MCF 10A (cell line): ENCODE measurements around the gene CD300LB. TPM values are rescaled to one million over a fixed set of nuclear protein-coding genes. Genes with fewer than 3 reads are reported as not detected.

ENCODE experiments used
- BruUV-seq: library from RNA; stranded (reverse); fragments of 400-500 nt; replicated peaks from 2 replicates; lab custom pipeline; 2021; lab: Mats Ljungman, UMichigan
- CTCF ChIA-PET: fragments of 300-600 bp; sonication (Branson Sonifier 250); formaldehyde crosslinking; extraction: SDS; loops from one replicate; lab custom pipeline; 2021; ENCODE audit warnings: antibody characterized with exemption, inconsistent platforms; lab: Yijun Ruan, JAX
- POLR2A ChIA-PET: fragments of 300-600, 350-650 bp; sonication (Branson Sonifier 250); formaldehyde crosslinking; extraction: SDS; loops from one replicate; lab custom pipeline; 2020; ENCODE audit warnings: antibody characterized with exemption, inconsistent platforms; lab: Yijun Ruan, JAX
- DNase-seq: peaks from one replicate; pipeline ENCODE4 v3.0.0-alpha.2; 2018; ENCODE audit not compliant: unreplicated experiment
- H3K27ac Mint-ChIP-seq: one replicate; pipeline ENCODE4 v1.8.0; 2022; ENCODE audit warnings: mild to moderate bottlenecking, low read depth, mixed read lengths; ENCODE audit not compliant: unreplicated experiment
- H3K27me3 Mint-ChIP-seq: one replicate; pipeline ENCODE4 v1.8.0; 2022; ENCODE audit warnings: mixed read lengths; ENCODE audit not compliant: insufficient read depth, unreplicated experiment
- H3K36me3 Mint-ChIP-seq: one replicate; pipeline ENCODE4 v1.8.0; 2022; ENCODE audit warnings: mild to moderate bottlenecking, moderate library complexity, mixed read lengths; ENCODE audit not compliant: insufficient read depth, unreplicated experiment
- H3K4me1 Mint-ChIP-seq: one replicate; pipeline ENCODE4 v1.8.0; 2022; ENCODE audit warnings: mixed read lengths; ENCODE audit not compliant: insufficient read depth, unreplicated experiment
- H3K4me3 Mint-ChIP-seq: one replicate; pipeline ENCODE4 v1.8.0; 2022; ENCODE audit warnings: mild to moderate bottlenecking, moderate library complexity, mixed read lengths; ENCODE audit not compliant: unreplicated experiment
- H3K9me3 Mint-ChIP-seq: one replicate; pipeline ENCODE4 v1.8.0; 2022; ENCODE audit warnings: mixed read lengths; ENCODE audit not compliant: unreplicated experiment
- intact Hi-C: fragments of 100-400 bp; cut with micrococcal nuclease; formaldehyde crosslinking; loops from 2 replicates; pipeline ENCODE4 v1.14.1; 2022
- total RNA-seq: library from RNA; stranded (reverse); gene quantifications from 2 replicates; pipeline ENCODE4 v1.2.3, GENCODE V29; 2022
- TF ChIP-seq, protein P1 (sequence below): fragments of 200-600 bp; IDR thresholded peaks from one replicate; pipeline ENCODE4 v1.8.0; 2022; ENCODE audit warnings: antibody characterized with exemption, mild to moderate bottlenecking; ENCODE audit not compliant: unreplicated experiment

Gene CD300LB
- total RNA-seq, 1 experiment from 2014 or later: not detected

DNA sequence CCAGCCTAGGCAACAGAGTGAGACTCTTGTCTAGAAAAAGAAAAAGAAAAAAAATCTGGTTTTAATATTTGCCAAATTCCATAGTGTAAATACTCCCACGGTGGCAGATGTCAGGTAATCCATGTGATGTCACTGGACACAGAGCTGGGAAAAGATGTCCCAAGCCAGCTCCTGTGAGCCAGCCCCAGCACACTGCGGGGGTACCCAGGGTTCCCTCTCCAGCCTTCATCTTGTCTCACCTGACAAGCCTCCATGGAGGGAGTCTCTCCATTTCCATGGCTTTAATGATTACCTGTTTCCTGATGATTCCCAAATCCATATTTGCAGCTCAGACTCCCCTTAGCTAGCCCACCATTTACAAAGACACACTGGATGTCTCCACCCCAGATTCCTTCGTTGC is 4.6 kb downstream of the CD300LB start:
- intact Hi-C loops: no loop called here
- Mint-ChIP-seq H3K4me3 (no peak overlapping the region), H3K36me3 (peaks cover 4% of the 10 kb centered on the region), H3K27me3 (peaks cover 82% of the 10 kb centered on the region), H3K27ac (no peak overlapping the region), H3K9me3 (no peaks in the 10 kb centered on the region), H3K4me1 (no peaks in the 10 kb centered on the region)
- POLR2A ChIA-PET: interaction anchor here (0.9 kb wide), 1 partner anchor 8 kb away, joined by 3 read pairs; no protein-coding TSS in a partner anchor
- BruUV-seq: no TSS peak
- TF ChIP-seq, protein P1, sequence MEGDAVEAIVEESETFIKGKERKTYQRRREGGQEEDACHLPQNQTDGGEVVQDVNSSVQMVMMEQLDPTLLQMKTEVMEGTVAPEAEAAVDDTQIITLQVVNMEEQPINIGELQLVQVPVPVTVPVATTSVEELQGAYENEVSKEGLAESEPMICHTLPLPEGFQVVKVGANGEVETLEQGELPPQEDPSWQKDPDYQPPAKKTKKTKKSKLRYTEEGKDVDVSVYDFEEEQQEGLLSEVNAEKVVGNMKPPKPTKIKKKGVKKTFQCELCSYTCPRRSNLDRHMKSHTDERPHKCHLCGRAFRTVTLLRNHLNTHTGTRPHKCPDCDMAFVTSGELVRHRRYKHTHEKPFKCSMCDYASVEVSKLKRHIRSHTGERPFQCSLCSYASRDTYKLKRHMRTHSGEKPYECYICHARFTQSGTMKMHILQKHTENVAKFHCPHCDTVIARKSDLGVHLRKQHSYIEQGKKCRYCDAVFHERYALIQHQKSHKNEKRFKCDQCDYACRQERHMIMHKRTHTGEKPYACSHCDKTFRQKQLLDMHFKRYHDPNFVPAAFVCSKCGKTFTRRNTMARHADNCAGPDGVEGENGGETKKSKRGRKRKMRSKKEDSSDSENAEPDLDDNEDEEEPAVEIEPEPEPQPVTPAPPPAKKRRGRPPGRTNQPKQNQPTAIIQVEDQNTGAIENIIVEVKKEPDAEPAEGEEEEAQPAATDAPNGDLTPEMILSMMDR: no peak
- DNase-seq: no peak
- CTCF ChIA-PET: interaction anchor here (0.7 kb wide), 3 partner anchors 25 to 225 kb away, joined by 3 to 4 read pairs (median 3); no protein-coding TSS in a partner anchor

DNA sequence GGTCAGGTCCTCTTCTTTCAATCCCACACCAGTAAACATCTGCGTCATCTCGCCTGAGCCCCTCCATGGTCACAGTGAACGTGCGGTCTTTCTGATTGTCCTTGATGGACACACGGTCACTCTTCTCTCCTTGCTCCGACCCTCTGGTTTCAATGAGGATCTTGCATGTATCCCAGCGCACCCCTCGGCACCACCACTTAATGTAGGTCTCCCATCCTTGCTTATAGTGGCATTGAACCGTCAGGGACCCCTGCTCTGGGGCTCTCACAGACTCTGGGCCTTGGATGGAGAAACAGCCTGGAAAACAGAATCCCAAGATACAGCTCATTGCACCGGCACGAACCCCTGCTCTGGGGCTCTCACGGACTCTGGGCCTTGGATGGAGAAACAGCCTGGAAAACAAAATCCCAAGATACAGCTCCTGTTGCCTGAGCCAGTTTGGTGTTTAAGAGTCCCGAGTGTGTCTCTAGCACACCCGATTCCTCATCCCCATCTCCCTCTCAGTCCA is 5.4 kb downstream of the CD300LB start:
- no TSS peak for BruUV-seq
- CTCF ChIA-PET: interaction anchor here (0.7 kb wide), 2 partner anchors 26 to 224 kb away, joined by 3 to 4 read pairs; no protein-coding TSS in a partner anchor

DNA sequence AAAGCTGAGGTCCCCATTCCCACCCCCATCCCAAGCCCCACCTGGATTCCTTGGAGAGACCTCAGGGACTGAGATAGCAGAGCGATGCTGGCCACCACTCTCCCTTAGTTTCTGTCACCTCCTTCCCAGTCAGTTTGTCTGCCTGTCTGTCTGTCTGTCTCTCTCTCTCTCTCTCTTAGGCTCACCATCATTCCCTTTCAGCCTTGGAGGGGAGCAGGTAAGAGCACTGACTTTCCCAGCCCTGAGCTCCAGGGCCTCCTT is 5.9 kb downstream of the CD300LB start:
- intact Hi-C loops: no loop called here
- TF ChIP-seq, protein P1: no peak
- CTCF ChIA-PET: interaction anchor here (1.2 kb wide), 1 partner anchor 31 kb away, joined by 3 read pairs; no protein-coding TSS in a partner anchor
- no peak for DNase-seq
- Mint-ChIP-seq H3K27ac (no peak overlapping the region), H3K4me3 (no peak overlapping the region), H3K36me3 (no peaks in the 10 kb centered on the region), H3K4me1 (peaks cover 5% of the 10 kb centered on the region), H3K9me3 (no peaks in the 10 kb centered on the region), H3K27me3 (peaks cover 69% of the 10 kb centered on the region)
- POLR2A ChIA-PET: no interaction called here
- BruUV-seq: no TSS peak

More for the DNA sequence above, 5.4 kb downstream of the CD300LB start:
- H3K36me3 Mint-ChIP-seq: no peaks in the 10 kb centered on the region
- H3K9me3 Mint-ChIP-seq: no peaks in the 10 kb centered on the region
- TF ChIP-seq, protein P1: no peak
- POLR2A ChIA-PET: no interaction called here
- H3K27ac Mint-ChIP-seq: no peak overlapping the region
- intact Hi-C loops: no loop called here
- H3K4me1 Mint-ChIP-seq: peaks cover 3% of the 10 kb centered on the region
- H3K27me3 Mint-ChIP-seq: peaks cover 74% of the 10 kb centered on the region
- no peak for DNase-seq
- H3K4me3 Mint-ChIP-seq: no peak overlapping the region

DNA sequence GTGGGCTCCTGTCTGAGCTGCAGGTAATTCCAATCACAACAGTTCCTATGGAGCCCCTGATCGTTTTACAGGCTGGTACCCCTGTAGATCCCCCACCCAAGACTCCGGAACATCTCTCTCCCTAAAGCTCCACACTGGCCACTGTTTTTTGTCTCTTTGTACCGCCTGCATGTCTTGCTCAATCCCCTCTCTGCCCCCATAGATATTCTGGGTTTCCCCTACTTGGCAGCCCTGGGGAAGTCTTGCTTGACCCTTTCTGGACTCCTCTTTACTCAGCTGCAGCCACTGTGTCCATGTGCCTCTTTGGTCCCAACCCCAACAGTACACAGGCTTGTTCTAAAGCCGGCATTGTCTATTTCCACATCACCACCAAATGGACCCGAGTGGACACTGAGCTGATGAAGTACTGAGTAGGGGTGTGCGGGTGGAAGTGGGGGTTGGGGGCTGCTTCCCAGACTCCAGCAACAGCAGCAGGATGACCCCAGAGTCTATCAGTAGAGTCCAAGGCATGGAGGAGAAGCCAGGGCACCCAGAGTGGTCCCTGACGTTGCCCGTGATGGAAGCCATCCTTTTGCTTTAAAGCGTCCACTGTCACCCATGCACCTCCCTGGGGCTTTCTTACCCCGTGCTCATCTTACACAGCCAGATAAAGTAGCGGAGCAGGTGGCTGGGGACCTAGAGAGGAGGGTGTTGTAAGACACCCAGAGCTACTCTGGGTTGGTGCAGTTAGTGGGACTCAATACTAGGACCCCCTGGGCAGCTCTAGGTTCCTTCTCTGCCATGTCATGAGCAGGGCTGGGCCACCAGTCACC is 6.4 kb downstream of the CD300LB start:
- H3K27me3 Mint-ChIP-seq: peaks cover 64% of the 10 kb centered on the region
- intact Hi-C loops: no loop called here

More for the DNA sequence above, 6.4 kb downstream of the CD300LB start:
- H3K4me3 Mint-ChIP-seq: no peak overlapping the region
- H3K36me3 Mint-ChIP-seq: no peaks in the 10 kb centered on the region
- ChIA-PET POLR2A (no interaction called here), CTCF (interaction anchor here (1.2 kb wide), 1 partner anchor 31 kb away, joined by 3 read pairs; no protein-coding TSS in a partner anchor)
- no peak for DNase-seq
- no TSS peak for BruUV-seq
- H3K4me1 Mint-ChIP-seq: peaks cover 5% of the 10 kb centered on the region
- H3K27ac Mint-ChIP-seq: no peak overlapping the region
- TF ChIP-seq, protein P1: no peak
- H3K9me3 Mint-ChIP-seq: no peaks in the 10 kb centered on the region
